Measurements from ENCODE around the gene PHLDA2. TPM values are rescaled to one million over a fixed set of nuclear protein-coding genes. Genes with fewer than 3 reads are reported as not detected.

PHLDA2 gene
- total RNA-seq, 1 experiment from 2014 or later: 13.1 TPM

- no peaks in the 10 kb centered on the region for H3K36me3 ChIP-seq (replicated peaks; ENCODE audit: control insufficient read depth, insufficient read depth, low read length)
- no peak for DNase-seq
- peaks cover 2% of the 10 kb centered on the region; the same call in 1 of the 2 replicates for H3K27me3 ChIP-seq (ENCODE audit: control insufficient read depth, insufficient read depth, low read length)
- H3K4me3 ChIP-seq (ENCODE audit: insufficient read depth, low read depth, low read length): no peak overlapping the region
Observed at GRCh38 chr11:2903672-2904011, 25.6 kb downstream of the PHLDA2 start.

DNA sequence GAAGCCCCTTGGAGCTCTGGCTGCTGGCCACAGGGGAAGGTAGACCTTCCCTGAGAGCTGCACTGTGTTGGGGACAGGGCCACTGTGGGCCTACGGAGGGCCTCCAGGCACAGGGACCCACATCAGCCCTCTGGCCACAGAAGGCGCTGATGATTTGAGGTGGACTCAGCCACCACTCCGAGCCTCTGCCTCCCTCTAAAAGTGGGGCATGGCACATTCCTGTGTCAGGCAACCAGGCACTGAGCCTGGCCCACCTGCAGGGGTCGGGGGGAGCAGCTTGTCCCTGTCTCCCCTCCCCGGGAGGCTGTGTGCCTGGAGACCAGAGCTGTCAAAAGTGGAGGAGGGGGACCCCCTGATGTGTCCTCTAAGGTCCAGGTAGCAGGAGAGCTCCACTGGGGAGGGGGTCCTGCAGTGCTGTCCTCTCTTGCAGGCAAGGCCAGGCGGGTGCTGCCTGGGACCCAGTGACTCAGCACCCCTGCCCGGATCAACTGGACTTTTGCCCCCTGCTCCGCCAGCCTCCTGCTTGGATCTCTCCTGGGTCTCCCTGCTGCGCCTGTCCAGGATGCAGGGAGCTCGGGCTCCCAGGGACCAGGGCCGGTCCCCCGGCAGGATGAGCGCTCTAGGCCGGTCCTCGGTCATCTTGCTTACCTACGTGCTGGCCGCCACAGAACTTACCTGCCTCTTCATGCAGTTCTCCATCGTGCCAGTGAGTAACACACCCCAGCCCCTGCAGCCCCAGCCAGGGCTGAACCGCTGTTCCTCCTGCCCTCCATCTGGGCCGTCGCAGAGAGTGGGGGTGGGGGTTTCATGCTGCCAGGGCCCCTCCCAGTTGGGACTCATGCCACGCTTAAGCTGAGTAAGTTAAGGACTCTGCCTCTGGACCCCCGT is 26.2 kb downstream of the PHLDA2 start:
- peaks cover 2% of the 10 kb centered on the region; the same call in 1 of the 2 replicates for H3K27me3 ChIP-seq (ENCODE audit: control insufficient read depth, insufficient read depth, low read length)
- H3K4me3 ChIP-seq (ENCODE audit: insufficient read depth, low read depth, low read length): peak overlapping the region; percentile 73
- peak; percentile 80 for DNase-seq
- no peaks in the 10 kb centered on the region for H3K36me3 ChIP-seq (replicated peaks; ENCODE audit: control insufficient read depth, insufficient read depth, low read length)

DNA sequence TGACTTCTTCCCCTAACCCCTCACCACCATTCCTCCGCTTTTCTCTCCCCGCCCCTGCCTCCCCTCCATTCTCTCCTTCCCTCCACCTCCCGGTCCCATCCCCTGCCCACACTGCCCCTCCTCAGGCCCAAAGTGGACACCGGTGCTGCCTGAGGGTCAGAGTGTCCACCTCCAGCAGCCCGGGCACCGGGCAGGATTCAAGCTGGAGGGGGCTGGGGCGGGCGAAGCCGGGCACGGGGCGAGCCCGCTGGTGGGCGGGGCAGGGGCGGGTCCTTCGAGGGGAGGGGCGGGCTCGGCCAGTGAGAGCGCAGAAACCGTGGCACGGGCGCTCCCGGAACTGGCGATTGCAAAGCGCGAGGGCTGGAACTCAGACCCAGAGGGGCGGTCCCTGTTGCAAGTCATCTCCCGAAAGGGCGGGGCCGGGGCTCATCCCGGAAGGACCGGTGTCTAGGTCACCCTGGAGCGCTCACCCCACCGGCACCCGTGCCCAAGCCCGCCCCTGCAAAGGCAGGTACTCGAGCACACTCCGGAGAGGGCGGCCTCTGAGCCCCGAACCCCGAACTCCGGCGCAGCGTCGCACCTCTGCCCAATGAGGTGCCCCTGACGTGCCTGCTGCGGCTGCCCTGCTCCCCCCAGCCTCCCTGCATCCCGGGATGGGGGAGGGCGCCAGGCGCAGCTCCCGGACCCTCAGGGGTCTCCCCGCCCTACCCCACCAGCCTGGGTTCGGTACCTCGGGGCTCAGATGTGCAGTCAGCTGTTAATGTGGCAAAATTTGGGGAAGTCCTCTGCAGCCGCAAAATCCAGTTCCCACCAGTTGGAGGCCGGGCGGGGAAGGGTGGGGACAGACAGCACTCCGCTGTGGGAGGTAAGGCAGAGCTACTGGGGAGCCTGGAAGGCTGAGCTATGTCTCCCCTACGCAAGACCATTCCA is 27.1 kb downstream of the PHLDA2 start:
- Histone ChIP-seq H3K36me3 (replicated peaks; ENCODE audit: control insufficient read depth, insufficient read depth, low read length) (no peaks in the 10 kb centered on the region), H3K27me3 (ENCODE audit: control insufficient read depth, insufficient read depth, low read length) (peaks cover 2% of the 10 kb centered on the region; the same call in 1 of the 2 replicates), H3K4me3 (ENCODE audit: insufficient read depth, low read depth, low read length) (peak overlapping the region; percentile 73)
- peak; percentile 99 for DNase-seq

DNA sequence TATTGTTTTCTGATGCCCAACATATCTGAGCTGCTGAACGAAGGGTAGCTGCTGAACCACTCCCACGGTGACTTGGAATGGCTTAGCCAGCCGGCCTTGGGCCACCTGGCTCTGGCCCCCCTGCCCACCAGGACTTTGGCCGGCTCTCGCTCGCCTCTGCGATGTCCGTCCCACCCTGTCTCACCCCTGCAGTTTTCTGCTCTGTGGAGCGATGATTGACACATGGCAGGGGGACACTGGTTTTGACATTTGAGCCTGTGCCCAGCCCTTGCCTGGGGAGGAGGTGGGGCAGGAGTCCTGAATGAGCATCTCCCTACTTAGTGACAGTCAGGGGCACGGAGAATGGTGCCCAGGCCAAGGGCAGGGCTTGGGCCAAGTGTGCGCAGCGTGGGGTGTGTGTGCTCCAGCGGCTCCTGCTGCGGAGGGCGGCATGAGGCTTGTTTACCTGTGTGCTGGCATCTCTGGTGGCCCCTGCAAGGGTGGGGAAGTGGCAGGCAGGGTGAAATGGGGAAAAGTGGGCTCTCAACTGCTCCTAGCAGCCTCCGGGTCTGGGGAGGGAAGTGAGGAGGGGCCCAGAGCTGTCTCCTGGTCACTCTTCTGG is 27.9 kb downstream of the PHLDA2 start:
- Histone ChIP-seq H3K4me3 (ENCODE audit: insufficient read depth, low read depth, low read length) (peak overlapping the region; percentile 73), H3K36me3 (replicated peaks; ENCODE audit: control insufficient read depth, insufficient read depth, low read length) (no peaks in the 10 kb centered on the region), H3K27me3 (ENCODE audit: control insufficient read depth, insufficient read depth, low read length) (peaks cover 3% of the 10 kb centered on the region)
- DNase-seq: no peak

GRCh38 chr11:2899080-2899783 is 30.0 kb downstream of the PHLDA2 start:
- no peaks in the 10 kb centered on the region for H3K36me3 ChIP-seq (replicated peaks; ENCODE audit: control insufficient read depth, insufficient read depth, low read length)
- no peak for DNase-seq
- H3K4me3 ChIP-seq (ENCODE audit: insufficient read depth, low read depth, low read length): no peak overlapping the region
- H3K27me3 ChIP-seq (ENCODE audit: control insufficient read depth, insufficient read depth, low read length): peaks cover 3% of the 10 kb centered on the region

- no peak for DNase-seq
- Histone ChIP-seq H3K4me3 (ENCODE audit: insufficient read depth, low read depth, low read length) (no peak overlapping the region), H3K36me3 (replicated peaks; ENCODE audit: control insufficient read depth, insufficient read depth, low read length) (no peaks in the 10 kb centered on the region), H3K27me3 (ENCODE audit: control insufficient read depth, insufficient read depth, low read length) (peaks cover 3% of the 10 kb centered on the region)
Observed at GRCh38 chr11:2898366-2899079, 30.7 kb downstream of the PHLDA2 start.

DNA sequence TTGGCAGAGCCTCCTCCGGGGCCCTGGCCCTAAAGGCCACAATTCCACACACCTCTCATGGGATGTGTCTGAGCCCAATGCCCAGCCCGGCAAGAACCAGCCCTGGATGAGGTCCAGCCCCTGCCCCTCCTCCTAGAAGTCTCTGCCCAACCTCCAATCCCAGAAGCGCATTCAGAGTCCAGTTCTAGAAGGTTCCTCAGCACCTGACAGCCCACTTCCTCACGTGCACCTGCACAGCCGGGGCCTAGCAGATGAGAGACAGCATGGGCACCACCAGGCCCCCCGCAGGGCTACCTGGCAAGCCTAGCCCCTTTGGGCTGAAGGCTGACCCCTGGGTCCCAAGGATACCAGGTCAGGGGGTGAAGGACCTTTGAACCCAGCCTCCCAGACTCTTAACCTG is 32.2 kb downstream of the PHLDA2 start:
- Histone ChIP-seq H3K36me3 (replicated peaks; ENCODE audit: control insufficient read depth, insufficient read depth, low read length) (no peaks in the 10 kb centered on the region), H3K4me3 (ENCODE audit: insufficient read depth, low read depth, low read length) (no peak overlapping the region), H3K27me3 (ENCODE audit: control insufficient read depth, insufficient read depth, low read length) (peaks cover 3% of the 10 kb centered on the region)
- DNase-seq: no peak

- peaks cover 1% of the 10 kb centered on the region for H3K27me3 ChIP-seq (ENCODE audit: control insufficient read depth, insufficient read depth, low read length)
- DNase-seq: no peak
Observed at GRCh38 chr11:2896047-2896446, 33.2 kb downstream of the PHLDA2 start.

DNA sequence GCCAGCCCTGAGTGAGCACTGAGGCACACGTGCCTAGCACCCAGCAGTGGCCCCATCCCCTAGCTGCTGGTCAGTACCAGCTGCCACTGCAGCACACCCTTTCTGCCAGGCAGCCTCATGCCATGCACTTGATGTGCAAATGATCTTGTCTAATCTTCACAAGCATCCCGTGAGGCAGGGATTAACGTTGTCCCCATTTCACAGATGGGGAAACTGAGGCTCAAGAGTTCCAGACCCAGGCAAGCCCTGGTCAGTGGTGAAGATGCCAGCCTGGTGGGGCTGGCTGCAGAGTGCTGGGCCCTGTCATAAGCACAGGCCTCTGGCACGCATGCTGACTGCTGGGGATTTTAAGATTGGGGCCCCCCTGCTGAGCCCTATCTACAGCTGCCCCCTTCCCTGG is 35.3 kb downstream of the PHLDA2 start:
- H3K4me3 ChIP-seq (ENCODE audit: insufficient read depth, low read depth, low read length): no peak overlapping the region
- no peaks in the 10 kb centered on the region for H3K36me3 ChIP-seq (replicated peaks; ENCODE audit: control insufficient read depth, insufficient read depth, low read length)
- H3K27me3 ChIP-seq (ENCODE audit: control insufficient read depth, insufficient read depth, low read length): peaks cover 1% of the 10 kb centered on the region
- no peak for DNase-seq

More at GRCh38 chr11:2896047-2896446, 33.2 kb downstream of the PHLDA2 start:
- no peaks in the 10 kb centered on the region for H3K36me3 ChIP-seq (replicated peaks; ENCODE audit: control insufficient read depth, insufficient read depth, low read length)
- H3K4me3 ChIP-seq (ENCODE audit: insufficient read depth, low read depth, low read length): no peak overlapping the region

GRCh38 chr11:2892967-2893528 is 36.2 kb downstream of the PHLDA2 start:
- peak; percentile 90 for DNase-seq
- H3K4me3 ChIP-seq (ENCODE audit: insufficient read depth, low read depth, low read length): peak overlapping the region; percentile 44
- H3K27me3 ChIP-seq (ENCODE audit: control insufficient read depth, insufficient read depth, low read length): peaks cover 3% of the 10 kb centered on the region
- H3K36me3 ChIP-seq (replicated peaks; ENCODE audit: control insufficient read depth, insufficient read depth, low read length): no peaks in the 10 kb centered on the region

DNA sequence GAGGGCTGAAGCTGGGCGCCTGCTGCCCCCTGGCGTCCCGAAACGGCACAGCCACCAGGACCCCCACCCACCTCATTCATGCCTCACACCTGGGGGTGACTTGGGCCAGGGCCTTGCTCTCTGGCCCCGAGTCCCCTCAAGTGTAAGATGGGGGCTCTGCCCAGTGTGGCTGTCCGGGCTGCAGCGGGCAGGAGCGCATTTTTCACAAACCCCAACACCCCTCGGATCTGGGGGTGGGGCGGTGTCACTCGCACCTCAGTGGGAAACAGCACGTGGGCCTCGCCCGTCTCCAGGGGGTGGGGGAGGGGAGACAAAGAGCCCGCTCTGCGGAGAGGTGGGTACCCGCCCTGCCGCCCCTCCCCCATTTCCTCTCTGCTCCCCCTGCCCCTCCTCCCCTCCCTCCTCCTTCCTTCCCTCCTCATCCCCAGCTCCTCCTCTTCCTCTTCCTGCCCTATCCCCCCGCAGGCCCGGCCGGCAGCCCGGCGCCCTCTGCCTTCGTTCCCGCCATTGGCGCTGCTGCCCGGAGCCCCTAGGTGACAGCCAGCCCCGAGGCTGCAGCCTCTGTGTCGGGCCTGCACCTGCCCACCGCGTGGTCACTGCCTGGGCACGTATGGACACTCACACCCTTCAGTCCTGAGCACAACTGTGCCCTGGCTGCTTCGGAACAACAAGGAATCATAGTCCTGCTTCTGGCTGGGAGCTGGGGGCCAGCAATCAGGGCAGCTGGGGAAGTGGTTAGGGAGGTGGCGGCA is 36.8 kb downstream of the PHLDA2 start:
- no peaks in the 10 kb centered on the region for H3K36me3 ChIP-seq (replicated peaks; ENCODE audit: control insufficient read depth, insufficient read depth, low read length)
- peak; percentile 99 for DNase-seq
- H3K4me3 ChIP-seq (ENCODE audit: insufficient read depth, low read depth, low read length): peak overlapping the region; percentile 44
- peaks cover 5% of the 10 kb centered on the region for H3K27me3 ChIP-seq (ENCODE audit: control insufficient read depth, insufficient read depth, low read length)

DNA sequence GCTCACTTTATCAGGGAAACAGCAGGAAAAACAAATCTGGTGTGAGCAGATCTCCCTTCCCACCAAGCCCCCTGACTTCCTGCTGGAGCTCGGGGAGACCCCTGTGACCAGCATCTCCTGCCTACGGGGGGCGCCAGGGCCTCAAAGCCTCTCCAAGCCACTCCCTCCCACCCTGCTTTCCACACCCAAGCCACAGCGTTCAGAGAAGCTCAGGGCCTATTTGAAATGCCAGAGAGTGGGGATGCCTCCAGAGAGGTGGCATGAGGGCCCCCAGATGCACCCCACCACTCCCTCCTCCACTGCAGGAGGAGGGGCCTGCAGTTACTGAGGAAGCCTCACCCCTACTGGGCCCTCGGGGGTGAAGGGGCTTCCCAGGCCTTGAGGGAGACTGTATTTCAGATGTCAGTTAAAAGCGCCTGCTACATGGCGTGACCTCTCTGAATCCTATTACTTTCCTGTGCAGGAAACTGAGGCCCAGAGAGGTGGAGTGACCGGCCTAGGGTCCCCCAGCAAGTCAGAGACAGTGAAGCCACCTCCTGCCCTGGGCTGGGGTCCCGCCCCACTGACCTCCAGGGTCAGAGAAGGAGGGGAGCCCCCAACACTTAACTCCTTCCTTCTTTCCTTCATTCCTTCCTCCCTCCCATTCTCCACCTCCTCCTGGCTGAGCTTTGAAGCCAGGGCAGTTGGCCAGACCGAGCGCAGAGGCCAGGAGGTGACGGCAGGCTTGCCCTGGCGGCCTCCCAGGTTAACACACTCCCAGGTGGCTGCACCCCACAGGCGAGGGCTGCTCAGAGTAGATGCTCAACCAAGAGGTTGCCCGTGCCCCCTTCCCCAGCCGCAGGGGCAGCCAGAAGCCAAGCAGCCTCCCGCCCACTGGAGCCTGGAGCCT is 37.6 kb downstream of the PHLDA2 start:
- peaks cover 11% of the 10 kb centered on the region for H3K27me3 ChIP-seq (ENCODE audit: control insufficient read depth, insufficient read depth, low read length)
- H3K4me3 ChIP-seq (ENCODE audit: insufficient read depth, low read depth, low read length): no peak overlapping the region
- peak; percentile 81 for DNase-seq
- H3K36me3 ChIP-seq (replicated peaks; ENCODE audit: control insufficient read depth, insufficient read depth, low read length): no peaks in the 10 kb centered on the region

Data from H7 (cell line).